Islet of Langerhans (tissue), 1 donor: Measurements from ENCODE around the gene CACUL1.

Experiments used
- FAIRE-seq: peaks from one replicate; lab custom pipeline; 2011; peaks lifted over from hg19 to GRCh38; lab: Jason Lieb, UNC

The CACUL1 gene

DNA sequence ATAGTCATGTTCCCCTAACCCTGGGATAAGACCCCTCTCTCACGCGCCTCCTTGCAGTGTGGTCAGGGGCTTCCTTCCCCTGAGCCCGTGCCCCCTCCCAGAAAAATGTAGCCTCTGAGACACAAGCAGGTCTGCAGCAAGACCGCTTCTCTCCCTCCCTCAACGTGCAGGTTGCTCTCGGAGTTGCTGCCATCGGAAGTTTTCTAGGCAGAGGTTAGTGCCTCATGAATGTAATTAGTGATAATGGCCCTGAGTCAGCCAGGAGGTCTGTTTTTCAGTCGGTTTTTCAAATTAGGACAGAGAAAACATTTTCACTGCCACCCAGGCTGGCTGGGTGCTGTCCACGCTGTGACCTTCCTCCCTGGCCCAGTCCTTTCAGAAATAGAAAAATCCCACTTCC, 116.1 kb downstream of the CACUL1 start:
- FAIRE-seq = no peak

GRCh38 chr10:118635674-118636402, 118.9 kb downstream of the CACUL1 start:
- no peak for FAIRE-seq

- FAIRE-seq = no peak
These were observed 121.0 kb downstream of the CACUL1 start for GRCh38 chr10:118633786-118634185.

DNA sequence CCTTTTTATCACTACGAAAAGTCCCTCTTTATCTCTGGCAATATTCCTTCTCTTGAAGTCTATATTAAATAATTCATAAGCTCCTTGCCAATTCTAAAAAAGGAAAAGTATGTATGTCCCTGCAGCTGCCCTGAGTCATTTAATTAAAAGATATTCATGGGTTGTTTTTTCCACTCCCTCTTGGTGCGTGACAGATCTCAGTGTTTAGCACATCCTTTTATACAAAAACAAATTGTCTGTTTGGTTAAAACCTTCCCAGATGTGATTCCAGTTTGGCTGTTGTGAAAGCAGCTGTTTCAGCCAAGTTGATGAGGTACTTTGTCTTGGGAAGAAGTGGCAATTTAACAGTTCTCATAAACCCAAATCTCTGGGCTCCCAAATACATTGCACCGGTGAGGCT, 125.6 kb downstream of the CACUL1 start:
- FAIRE-seq = no peak

GRCh38 chr10:118628397-118628796, 126.4 kb downstream of the CACUL1 start:
- no peak for FAIRE-seq

DNA sequence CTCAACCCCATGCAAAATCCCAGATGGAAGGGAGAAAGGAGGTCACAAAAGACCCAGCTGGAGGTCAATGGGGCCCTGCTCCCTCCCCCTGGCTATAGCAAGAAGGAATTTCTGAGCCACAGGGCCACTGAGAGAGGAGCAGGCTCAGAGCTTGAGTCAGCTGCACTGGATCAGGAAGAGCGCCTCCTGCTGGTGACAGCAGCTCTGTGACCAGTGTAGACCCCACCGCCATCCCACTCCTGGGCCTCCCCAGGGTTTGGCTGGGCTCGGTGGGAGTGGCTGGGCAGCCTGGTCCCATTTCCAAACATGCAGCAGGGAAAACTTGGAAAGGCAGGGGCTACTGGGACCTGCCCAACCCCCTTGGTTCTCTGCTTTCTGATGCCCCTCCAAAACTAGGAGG, 127.8 kb downstream of the CACUL1 start:
- FAIRE-seq = no peak
